CD4-positive, alpha-beta T cell treated with Interleukin-2 at 100 ng/mL for 4 hours (primary cell): ENCODE data around the gene NAA60.
"Not testable (repeated sequence)": the region's sequence is repeated elsewhere in the genome, so short reads cannot be mapped to it uniquely, and the experiment has no call there.

Source experiments
- DNase-seq: peaks from one replicate; pipeline ENCODE4 v3.0.0-alpha.2; 2020; ENCODE audit warnings: low spot score

Gene NAA60

DNA sequence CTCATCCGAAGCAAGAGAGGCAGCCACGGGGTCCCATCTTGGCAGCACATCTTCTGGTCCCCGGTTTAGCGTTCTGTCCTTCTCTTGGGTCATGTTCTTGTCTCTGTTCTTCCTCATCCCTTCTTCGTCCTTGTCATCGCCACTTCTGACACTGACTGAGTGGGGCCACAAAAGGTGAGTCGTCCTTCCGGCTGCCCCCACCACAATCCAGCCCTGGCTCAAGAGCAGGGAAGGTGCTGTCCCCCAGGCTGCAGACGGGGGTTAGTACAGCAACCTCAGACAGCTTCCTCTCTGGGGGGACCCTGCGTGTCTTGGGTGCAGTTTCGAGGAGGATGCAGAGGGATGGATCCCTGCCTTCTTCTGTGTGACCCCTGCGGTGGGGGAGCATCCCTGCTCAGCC, 21.8 kb downstream of the NAA60 start:
- no peak for DNase-seq

DNA sequence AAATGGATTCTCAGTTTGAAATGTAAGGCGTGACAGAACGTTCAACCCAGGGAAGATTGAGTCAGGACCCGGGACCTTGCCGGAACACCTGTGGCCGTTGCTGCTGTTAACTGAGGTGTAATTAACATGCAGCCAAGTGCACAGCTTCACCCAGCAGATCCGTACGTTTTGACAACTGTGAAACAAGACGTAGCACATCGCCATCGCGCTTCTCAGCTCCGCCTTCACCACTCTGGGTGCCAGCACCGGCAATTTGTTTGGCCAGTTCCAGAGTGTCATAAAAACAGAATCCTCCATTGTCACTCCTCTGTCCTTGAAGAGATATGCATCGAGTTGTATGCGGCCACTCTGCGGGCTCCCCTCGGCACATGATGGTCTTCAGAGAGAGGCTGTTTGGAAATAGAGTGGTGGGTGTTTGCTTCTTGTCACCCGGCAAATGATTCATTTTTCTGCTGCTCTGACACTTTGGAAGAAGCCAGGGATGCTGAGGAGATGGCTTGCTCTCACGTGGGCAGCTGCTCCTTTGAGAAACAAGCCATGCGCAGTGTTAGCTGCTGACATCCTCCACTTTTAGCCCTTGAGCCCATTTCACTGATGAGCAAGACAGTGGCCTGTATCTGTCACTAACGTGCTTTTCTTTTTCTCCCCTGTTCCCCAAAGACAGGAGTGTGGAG, 22.6 kb downstream of the NAA60 start:
- DNase-seq, result no peak

DNA sequence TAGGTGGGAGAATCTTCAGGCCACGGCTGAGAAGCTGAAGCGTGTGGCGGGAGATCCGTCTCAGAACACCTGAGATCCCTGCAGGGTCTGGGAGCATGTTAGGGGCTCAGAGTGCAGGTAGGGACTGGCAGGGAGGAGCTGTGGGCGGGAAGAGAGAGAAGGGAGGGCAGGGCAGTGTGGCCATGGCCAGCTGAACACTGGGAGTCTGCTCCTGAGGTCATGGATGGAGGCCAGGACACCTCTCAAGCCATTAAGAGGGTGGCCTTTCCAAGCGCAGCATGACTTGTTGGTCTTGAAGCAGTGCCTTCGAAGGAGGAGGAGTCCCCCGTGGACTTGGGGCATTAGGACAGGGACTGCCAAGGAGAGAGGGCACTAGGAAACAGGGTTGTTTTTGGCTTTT, 23.7 kb downstream of the NAA60 start:
- DNase-seq, result no peak

DNA sequence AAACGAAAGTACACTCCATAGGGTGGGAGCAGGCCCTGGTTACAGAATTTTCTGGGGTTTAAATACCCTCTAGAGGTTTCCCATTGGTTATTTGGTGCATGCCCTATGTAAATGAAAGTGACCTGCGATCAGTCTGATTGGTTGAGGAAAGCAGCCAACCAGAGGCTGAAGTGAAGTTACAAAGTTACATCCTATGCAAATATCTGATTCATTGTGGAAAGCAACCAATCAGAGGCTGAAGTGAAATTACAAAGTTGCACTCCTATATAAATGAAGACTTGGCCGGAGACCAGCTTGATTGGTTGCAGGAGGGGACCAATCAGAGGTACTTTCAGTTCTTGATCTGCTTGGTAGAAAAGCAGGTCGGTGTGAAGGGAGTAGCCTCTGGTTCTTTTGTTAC, 24.4 kb downstream of the NAA60 start:
- DNase-seq, result no peak

DNA sequence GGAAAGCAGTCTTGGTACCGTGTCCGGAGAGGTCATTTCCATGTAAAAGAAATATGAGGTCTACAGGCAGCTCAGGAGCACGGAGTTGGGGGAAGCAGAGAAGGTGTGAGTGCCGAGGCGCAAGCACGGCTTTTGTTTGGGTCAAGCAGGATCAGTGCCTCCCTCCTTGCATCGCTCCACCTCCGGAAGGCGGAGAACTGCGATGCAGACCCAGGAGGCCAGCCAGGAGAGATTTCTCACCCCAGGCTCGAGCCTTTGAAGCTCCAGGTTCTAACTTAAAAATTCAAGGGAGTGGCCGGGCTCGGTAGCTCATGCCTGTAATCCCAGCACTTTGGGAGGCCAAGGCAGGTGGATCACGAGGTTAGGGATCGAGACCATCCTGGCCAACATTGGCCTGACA, 25.0 kb downstream of the NAA60 start:
- DNase-seq, result no peak

DNA sequence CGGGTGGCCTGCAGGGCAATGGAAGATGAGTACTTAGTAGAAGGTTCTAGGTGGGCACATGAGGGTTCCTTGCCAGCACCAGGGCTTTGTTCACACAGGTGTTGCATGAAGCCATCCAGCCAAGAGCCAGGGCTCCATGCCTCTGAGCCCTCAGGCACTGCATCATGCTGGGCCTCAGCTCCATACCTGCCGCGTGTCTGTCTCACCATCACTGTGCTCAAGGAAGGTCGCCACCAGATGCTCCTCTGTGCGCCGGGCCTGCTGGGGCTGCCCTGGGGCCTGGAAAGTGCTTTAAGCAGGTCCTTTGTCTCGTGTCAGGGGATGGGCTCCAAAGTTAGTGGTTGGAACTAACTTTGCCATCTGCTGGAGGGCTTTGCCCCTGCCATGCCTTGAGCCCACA, 26.3 kb downstream of the NAA60 start:
- no peak for DNase-seq

DNA sequence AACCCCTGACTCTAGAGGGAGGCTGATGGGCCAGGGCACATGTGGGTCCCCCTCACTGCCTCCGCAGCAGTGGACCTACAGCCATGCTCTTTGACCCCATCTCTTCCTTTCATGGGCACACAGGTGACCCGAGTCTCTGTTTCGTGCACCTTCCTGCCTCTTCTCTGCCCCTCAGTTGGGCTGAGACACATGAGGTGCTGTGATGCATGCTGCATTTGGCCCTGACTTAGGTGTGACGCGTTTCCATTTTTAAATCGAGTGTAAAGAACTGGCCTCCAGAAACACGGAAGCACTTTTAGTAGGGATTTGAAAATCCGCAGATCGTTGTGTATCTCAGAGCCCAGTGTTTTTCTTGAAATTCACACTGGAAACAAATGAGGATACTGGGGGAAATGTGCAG, 27.2 kb downstream of the NAA60 start:
- DNase-seq, result no peak

DNA sequence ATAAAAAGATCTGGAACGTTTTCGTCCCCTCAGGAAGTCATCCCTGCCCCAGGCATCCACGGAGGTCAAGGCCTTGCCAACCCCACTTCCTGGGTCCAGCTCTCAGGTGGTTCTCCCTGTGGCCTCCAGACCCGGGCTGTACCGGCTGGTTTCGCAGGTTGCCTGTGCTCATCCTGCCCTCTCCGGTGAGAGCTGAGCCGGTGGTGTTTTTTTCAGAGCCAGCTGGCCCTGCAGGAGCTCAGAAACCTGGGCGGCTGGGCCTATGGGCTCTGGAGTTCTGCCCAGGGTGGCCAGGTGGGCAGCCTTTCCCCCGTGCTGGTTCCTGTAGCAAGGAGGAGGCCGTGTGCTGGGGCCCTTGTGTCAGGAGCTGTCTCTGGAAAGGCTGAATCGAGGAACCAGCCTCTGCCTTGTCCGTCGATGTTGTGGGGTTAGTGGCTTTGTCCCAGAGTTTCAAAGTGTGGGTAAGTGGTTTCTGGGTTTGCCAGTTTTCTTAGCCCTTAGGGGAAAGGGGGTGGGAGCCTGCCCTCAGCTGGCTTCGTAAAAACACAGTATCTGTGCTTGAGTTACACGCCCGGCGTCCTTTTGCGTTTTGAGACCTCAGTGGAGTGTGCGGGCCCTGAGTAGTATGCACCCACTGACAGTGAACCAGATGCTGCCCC, 28.2 kb downstream of the NAA60 start:
- no peak for DNase-seq

DNA sequence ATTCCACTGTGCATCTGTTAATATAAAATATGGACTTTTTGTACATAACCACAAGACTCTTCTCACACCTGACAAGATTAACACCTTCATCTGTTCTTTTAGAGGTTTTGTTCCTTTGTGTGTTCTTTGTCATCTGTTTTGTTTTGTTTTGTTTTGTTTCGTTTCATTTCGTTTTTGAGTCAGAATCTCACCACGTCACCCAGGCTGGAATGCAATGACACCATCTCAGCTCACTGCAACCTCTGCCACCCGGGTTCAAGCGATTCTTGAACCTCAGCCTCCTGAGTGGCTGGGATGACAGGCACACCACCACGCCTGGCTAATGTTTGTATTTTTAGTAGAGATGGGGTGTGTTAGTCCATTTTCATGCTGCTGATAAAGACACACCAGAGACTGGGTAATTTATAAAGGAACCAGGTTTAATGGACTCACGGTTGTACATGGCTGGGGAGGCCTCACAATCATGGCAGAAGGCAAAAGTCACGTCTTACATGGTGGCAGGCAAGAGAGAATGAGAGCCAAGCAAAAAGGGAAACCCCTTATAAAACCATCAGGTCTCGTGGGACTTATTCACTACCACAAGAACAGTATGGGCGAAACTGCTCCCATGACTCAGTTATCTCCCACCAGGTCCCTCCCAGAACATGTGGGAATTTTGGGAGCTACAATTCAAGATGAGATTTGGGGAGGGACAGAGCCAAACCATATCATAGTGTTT, 29.6 kb downstream of the NAA60 start:
- no peak for DNase-seq

DNA sequence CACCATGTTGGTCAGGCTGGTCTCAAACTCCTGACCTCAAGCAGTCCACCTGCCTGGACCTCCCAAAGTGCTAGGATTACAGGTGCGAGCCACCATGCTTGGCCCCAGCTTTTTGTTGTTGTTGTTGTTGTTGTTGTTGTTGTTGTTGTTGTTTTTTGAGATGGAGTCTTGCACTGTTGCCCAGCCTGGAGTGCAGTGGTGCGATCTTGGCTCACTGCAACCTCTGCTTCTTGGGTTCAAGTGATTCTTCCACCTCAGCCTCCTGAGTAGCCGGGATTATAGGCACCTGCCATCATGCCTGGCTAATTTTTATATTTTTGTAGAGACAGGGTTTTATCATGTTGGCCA, 30.1 kb downstream of the NAA60 start:
- DNase-seq, result not testable (repeated sequence)

DNA sequence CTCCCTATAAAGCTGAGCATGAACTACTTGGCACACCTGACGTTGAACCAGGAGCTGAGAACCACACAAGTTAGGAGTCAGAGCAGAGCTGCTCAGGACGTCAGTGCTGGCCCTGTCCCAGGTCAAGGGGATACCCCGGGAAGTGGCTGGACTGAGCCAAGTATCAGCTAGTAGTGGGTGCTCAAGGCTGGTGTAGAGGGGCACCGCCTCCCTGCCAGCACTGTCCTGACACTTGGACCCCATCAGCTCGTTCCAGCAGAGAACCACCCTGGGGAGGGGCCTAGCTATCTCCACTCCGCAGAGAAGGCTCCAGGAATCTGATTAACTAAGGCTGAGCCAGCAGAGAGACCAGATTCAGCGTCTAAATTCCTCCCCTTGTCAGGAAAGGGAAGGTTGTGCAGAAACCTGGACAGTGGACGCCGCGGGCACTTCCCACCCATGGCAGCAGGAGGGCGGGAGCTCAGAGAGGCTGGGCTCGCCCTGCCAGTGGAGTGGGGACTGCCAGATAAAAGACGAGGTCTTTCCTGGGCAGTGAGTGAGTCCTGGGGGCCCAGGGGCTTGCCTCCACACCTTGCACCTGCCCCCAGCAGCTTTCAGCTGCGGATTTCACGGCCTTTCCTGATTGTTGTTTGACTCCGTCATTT, 30.8 kb downstream of the NAA60 start:
- DNase-seq, result no peak

DNA sequence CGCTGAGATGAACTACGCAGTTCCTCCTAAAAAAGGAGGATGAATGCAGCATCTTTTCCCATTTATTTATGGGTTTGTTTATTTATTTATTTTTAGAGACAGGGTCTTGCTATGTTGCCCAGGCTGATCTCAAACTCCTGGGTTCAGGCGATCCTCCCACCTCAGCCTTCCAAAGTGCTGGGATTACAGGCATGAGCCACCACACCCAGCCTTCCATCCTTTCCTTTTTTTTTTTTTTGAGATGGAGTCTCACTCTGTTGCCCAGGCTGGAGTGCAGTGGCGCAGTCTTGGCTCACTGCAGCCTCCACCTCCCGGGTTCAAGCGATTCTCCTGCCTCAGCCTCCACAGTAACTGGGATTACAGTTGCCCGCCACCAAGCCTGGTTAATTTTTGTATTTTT, 31.4 kb downstream of the NAA60 start:
- not testable (repeated sequence) for DNase-seq

DNA sequence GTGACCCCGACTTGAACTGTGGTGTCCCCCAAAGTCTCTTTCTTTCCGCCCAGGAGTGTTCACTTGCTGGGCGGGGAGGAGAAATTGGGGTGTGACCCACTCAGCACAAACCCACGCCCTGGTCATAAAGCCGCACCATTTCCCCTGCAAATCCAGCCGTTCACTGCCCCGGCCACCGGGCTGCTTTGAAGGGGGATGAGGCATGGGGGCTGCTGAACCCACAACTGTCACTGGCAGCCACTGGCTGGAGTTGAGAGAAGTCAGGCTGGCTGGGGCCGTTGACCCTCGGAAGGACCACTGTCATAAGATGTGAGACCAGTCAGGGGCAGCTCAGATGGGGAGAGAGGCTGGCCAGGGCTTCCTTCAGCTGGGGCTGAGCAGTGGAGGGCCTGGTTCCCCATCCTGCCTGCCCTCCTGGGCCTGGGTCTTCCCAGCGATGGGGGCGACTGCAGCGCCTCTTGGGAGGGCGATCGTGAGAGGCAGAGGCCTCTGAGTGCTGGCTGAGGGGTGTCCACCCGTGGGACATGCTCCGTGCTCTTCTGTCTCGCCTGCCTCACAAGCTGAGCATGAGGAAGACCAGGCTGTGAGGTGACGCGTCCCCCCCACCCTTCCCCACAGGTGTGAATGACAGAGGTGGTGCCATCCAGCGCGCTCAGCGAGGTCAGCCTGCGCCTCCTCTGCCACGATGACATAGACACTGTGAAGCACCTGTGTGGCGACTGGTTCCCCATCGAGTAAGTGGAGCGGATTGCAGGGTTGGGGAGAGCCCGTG, 32.3 kb downstream of the NAA60 start:
- no peak for DNase-seq

DNA sequence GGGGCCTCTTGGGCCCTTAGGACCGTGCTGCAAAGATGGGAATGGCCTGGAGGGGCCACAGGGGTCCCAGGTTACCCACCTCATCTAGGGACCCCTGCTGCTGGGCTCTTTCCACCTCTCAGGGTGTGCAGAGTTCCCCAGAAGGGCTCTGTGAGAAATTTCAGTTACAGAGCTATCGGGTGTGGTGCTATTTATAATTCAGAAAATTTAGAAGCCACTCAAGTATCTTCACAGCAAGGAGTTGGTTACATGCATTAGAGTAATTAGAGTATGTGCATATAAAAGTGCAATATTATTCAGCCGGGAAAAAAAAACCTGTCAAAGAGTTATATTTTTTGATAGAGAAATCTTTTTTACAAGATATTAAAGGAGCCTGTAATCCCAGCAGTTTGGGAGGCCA, 32.9 kb downstream of the NAA60 start:
- no peak for DNase-seq

DNA sequence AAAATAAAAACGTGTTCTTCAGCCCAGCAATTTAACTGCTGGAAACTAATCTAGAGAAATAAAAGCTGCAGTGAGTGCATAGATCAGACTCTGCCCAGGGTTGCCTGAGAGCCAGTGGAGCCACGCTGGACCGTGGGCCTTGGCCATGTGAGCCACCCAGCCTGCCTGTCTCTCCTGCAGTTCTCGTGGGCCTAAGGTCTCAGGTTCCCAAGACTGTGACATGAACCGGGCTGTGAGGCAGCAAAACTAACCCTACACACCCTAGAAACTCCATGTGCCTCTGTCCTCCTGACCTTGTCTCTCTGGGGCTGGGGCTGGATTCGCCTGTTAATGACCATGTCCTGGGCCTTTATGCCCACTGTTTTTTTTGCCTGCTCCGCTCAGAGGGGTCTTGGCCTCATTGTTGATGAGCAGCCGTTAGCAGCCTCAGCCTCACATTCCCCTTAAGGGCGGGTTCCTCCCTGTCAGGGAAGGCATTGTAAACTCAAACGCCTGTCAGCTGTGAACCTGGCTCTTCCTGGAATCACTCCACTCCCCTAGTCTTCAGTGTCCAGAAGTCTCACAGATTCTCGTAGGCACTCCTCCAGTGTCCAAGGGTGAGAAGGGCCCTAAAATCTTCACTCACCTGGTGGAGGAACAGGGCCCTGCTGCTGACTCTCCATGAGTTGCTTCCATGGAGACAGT, 34.9 kb downstream of the NAA60 start:
- no peak for DNase-seq

DNA sequence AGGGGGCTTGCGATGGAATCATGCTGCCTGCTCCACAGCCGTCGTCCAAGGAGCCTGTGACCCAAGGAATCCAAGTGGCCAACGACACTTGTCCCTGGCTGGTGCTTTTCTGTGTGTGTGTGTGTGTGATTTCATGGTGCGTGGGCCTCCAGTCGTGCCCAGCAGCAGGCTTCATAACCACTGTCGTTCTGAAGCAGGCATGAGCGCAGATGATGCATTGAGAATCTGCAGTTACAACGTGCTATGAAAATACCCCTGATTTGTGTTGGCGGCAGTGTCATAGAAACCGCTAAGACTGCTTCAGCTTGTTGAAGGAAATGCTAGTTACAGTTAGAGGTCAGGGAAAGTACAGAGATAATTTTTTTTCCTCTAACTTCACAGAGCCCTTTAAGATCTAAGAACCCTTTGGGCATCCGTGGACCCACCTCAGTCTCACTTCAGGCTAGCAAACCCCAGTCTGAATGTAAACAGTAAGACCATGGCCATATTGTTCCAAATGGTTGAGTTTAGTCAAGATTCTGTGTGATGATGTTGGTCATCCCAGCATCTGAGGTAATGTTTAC, 36.3 kb downstream of the NAA60 start:
- no peak for DNase-seq

DNA sequence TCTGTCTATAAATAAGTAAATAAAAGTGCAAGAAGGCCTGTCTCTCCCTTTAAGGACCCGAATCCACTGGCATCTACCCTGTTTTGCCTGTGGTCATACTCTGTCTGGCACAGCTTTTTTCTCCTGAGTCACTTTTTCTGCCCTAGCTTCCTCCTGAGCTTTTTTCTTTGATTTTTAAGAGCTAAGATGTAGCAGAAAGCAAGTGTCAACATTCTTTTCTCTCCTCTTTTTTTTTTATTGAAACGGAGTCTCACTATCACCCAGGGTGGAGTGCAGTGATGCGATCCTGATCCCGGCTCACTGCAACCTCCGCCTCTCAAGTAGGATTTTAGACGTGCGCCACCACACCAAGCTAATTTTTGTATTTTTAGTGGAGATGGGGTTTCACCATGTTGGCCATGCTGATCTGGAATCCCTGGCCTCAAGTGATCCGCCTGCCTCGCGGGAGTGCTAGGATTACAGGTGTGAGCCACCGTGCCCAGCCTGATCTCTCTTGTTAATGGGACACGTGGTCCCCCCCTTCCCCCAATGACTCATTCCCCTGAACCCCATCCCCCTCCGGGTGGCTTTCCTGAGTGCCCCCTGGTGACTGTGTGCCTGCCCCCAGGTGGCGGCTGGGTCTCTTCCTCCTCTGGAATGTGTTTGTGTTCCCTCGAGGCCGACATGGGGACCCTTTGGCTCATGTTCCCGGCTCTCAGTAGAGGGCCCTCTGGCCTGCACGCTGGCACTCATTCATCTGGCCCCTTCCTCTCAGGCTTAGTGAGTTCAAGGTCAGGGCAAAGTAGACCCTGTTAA, 37.6 kb downstream of the NAA60 start:
- no peak for DNase-seq

DNA sequence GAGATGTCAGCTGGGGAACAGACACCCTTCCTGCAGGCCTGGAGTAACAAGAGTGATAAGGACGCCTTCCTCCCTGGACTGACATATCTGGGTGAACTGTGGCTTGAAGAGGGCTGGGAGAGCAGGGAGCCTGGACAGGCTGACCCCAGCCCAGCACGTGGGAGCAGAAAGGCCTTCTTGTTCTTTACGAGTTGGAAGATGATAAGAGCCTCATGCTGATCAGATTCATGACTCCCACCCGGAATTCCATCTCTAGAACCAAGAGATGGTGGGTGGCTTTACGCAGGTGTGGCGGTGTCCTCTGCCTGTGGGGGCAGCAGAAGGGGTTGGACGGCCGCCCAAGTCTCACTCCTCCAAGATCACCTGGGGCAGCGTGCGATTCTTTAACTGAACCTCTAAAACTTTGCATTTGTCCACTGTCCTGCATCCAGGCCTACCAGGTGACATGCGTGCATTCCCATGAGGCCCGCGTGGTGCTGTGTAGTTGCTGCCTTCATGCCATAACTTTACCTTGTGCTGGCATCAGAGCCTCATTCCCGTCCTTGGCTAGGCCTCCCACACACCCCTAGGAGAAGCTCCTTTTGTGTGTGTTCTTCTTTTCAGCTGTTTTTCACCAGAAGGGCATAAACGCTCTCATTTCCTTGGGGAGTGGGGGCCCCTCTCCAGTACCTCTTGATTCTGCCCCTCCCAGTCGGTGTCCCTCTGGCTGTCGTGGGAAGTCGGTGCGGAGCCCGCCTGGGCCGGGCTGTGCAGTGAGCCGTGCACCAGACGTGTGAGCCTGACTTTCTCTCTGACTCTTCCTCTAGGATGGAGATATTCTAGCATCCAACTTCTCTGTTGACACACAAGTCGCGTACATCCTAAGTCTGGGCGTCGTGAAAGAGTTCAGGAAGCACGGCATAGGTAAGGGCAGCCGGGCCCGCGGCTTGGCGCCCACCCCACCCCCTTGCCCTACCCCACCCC, 38.5 kb downstream of the NAA60 start:
- DNase-seq, result no peak

DNA sequence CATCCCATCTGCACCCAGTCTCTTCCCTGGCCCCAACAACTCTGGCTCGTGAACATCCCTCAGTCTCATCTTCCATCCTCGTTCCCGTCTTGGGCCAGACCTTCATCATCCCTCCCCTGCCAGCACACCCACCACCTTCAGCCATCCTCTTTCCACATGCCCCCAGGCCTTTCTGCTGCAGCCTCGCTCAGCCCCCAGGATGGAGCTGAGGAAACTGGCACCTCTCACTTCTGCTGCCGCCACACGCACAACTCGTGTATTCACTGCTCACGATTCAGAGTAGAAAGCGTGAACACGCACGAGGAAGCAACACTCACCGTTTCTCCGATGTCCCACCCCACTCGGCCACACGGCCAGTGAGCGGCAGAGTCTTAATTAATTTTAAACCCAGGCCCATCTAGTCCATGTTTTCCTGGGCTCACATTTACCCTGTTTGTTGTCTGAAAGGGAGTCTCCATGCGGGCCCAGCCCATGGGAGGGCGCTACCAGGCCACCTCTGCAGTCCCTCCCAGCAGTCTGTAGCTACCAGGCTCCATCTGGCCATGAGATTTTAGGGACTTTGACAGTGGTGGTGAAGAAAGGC, 39.3 kb downstream of the NAA60 start:
- DNase-seq, result no peak
